Measurements from ENCODE around the gene CALHM3. TPM values are rescaled to one million over a fixed set of nuclear protein-coding genes. Genes with fewer than 3 reads are reported as not detected.

CALHM3 gene
- total and polyA plus RNA-seq, 2 of the 13 experiments (the other 11 are each of a cell fraction or from before 2014, with no cell fraction given), result not detected

DNA sequence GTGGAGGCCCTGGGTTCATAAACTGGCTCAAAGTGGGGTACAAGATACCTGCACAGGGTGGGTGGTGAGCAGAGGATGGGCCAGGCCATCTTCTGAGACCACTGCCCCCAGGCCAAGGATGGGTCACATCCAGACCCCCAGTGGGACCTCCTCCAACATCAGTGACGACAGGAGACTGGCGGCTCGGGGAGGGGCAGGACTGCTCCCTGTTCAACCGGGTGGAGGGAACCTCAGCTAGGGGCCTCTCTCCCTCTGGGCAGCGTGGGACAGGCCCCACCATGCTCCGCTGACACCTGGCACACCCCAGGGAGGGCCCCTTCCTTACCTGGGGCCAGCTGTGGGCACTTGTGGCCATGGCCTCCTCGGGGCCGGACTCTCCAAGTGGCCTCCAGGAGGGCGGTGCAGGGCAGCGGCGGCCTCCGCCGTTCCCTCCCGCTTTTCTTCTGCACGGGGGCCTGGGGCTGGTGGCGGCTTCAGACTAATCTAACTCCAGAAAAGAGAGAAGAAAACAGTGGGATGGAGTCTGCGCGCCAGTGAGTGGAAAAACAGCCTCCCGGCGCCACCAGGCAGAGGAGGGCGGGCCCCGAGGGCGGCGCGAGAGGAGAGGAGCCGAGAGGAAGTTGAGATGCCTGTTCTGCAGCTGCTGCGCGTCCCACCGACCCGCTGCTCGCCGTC, 27.1 kb downstream of the CALHM3 start, which contains the start of gene CALHM2 (continued):
- TF ChIP-seq, protein P1, sequence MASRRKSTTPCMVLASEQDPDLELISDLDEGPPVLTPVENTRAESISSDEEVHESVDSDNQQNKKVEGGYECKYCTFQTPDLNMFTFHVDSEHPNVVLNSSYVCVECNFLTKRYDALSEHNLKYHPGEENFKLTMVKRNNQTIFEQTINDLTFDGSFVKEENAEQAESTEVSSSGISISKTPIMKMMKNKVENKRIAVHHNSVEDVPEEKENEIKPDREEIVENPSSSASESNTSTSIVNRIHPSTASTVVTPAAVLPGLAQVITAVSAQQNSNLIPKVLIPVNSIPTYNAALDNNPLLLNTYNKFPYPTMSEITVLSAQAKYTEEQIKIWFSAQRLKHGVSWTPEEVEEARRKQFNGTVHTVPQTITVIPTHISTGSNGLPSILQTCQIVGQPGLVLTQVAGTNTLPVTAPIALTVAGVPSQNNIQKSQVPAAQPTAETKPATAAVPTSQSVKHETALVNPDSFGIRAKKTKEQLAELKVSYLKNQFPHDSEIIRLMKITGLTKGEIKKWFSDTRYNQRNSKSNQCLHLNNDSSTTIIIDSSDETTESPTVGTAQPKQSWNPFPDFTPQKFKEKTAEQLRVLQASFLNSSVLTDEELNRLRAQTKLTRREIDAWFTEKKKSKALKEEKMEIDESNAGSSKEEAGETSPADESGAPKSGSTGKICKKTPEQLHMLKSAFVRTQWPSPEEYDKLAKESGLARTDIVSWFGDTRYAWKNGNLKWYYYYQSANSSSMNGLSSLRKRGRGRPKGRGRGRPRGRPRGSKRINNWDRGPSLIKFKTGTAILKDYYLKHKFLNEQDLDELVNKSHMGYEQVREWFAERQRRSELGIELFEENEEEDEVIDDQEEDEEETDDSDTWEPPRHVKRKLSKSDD (CRISPR knock-in tag; IDR thresholded peaks at IDR 0.05; ENCODE audit: low read depth), result no peak
- TF ChIP-seq ZNF589 (CRISPR knock-in tag; conservative IDR thresholded peaks at IDR 0.05) (no peak), ZNF12 (CRISPR knock-in tag; IDR thresholded peaks at IDR 0.05) (no peak), ZNF720 (CRISPR knock-in tag; IDR thresholded peaks at IDR 0.05) (no peak), ARNT2 (CRISPR knock-in tag; IDR thresholded peaks at IDR 0.05; ENCODE audit: low read depth) (0 out of 2 replicates have a peak, but pooled peaks have one; percentile 16), EZH2 (conservative IDR thresholded peaks at IDR 0.05; ENCODE audit: low read depth, low read length) (no peak), HMGA1 (CRISPR knock-in tag; conservative IDR thresholded peaks at IDR 0.05) (no peak), GABPA (IDR thresholded peaks at IDR 0.05; ENCODE audit: low read depth, low read length) (no peak), GABPA (CRISPR knock-in tag; IDR thresholded peaks at IDR 0.05; ENCODE audit: low read depth) (no peak), HNRNPL (IDR thresholded peaks at IDR 0.05; ENCODE audit: low read depth, low read length) (no peak), KDM2A (CRISPR knock-in tag; IDR thresholded peaks at IDR 0.05; ENCODE audit: borderline replicate concordance, low read depth) (0 out of 2 replicates have a peak, but pooled peaks have one; percentile 18), FOXA1 (IDR thresholded peaks at IDR 0.05) (no peak), FOXA1 (CRISPR knock-in tag; IDR thresholded peaks at IDR 0.05) (no peak), ZNF274 (CRISPR knock-in tag; IDR thresholded peaks at IDR 0.05) (no peak)
- TF ChIP-seq, protein P2, sequence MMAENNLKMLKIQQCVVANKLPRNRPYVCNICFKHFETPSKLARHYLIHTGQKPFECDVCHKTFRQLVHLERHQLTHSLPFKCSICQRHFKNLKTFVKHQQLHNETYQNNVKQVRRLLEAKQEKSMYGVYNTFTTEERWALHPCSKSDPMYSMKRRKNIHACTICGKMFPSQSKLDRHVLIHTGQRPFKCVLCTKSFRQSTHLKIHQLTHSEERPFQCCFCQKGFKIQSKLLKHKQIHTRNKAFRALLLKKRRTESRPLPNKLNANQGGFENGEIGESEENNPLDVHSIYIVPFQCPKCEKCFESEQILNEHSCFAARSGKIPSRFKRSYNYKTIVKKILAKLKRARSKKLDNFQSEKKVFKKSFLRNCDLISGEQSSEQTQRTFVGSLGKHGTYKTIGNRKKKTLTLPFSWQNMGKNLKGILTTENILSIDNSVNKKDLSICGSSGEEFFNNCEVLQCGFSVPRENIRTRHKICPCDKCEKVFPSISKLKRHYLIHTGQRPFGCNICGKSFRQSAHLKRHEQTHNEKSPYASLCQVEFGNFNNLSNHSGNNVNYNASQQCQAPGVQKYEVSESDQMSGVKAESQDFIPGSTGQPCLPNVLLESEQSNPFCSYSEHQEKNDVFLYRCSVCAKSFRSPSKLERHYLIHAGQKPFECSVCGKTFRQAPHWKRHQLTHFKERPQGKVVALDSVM (CRISPR knock-in tag; IDR thresholded peaks at IDR 0.05), result peak; percentile 95
- TF ChIP-seq, protein P3, sequence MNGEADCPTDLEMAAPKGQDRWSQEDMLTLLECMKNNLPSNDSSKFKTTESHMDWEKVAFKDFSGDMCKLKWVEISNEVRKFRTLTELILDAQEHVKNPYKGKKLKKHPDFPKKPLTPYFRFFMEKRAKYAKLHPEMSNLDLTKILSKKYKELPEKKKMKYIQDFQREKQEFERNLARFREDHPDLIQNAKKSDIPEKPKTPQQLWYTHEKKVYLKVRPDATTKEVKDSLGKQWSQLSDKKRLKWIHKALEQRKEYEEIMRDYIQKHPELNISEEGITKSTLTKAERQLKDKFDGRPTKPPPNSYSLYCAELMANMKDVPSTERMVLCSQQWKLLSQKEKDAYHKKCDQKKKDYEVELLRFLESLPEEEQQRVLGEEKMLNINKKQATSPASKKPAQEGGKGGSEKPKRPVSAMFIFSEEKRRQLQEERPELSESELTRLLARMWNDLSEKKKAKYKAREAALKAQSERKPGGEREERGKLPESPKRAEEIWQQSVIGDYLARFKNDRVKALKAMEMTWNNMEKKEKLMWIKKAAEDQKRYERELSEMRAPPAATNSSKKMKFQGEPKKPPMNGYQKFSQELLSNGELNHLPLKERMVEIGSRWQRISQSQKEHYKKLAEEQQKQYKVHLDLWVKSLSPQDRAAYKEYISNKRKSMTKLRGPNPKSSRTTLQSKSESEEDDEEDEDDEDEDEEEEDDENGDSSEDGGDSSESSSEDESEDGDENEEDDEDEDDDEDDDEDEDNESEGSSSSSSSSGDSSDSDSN (CRISPR knock-in tag; IDR thresholded peaks at IDR 0.05), result 0 out of 2 replicates have a peak, but pooled peaks have one; percentile 21
- TF ChIP-seq, protein P4, sequence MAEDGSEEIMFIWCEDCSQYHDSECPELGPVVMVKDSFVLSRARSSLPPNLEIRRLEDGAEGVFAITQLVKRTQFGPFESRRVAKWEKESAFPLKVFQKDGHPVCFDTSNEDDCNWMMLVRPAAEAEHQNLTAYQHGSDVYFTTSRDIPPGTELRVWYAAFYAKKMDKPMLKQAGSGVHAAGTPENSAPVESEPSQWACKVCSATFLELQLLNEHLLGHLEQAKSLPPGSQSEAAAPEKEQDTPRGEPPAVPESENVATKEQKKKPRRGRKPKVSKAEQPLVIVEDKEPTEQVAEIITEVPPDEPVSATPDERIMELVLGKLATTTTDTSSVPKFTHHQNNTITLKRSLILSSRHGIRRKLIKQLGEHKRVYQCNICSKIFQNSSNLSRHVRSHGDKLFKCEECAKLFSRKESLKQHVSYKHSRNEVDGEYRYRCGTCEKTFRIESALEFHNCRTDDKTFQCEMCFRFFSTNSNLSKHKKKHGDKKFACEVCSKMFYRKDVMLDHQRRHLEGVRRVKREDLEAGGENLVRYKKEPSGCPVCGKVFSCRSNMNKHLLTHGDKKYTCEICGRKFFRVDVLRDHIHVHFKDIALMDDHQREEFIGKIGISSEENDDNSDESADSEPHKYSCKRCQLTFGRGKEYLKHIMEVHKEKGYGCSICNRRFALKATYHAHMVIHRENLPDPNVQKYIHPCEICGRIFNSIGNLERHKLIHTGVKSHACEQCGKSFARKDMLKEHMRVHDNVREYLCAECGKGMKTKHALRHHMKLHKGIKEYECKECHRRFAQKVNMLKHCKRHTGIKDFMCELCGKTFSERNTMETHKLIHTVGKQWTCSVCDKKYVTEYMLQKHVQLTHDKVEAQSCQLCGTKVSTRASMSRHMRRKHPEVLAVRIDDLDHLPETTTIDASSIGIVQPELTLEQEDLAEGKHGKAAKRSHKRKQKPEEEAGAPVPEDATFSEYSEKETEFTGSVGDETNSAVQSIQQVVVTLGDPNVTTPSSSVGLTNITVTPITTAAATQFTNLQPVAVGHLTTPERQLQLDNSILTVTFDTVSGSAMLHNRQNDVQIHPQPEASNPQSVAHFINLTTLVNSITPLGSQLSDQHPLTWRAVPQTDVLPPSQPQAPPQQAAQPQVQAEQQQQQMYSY (CRISPR knock-in tag; IDR thresholded peaks at IDR 0.05), result peak; percentile 57
